ENCODE results near the gene KRTAP1-4. TPM values are rescaled to one million over a fixed set of nuclear protein-coding genes. Genes with fewer than 3 reads are reported as not detected.
"Not testable (repeated sequence)": the region's sequence is repeated elsewhere in the genome, so short reads cannot be mapped to it uniquely, and the experiment has no call there.

KRTAP1-4 gene
- total and polyA plus RNA-seq, 7 donors, result not detected

GRCh38 chr17:41063449-41063848, 33.5 kb upstream of the KRTAP1-4 start:
- H3K9me3 ChIP-seq, result no peaks in the 10 kb centered on the region
- intact Hi-C loops (cut with DNase I), result no loop called here

GRCh38 chr17:41061964-41062363, 32.0 kb upstream of the KRTAP1-4 start:
- H3K27me3 ChIP-seq, result no peaks in the 10 kb centered on the region
- no peak overlapping the region for H3K4me3 ChIP-seq
- peaks cover 0 to 21% (median 9%) of the 10 kb centered on the region in 4 donors for H3K4me1 ChIP-seq
- no peak overlapping the region for H3K27ac ChIP-seq
- intact Hi-C loops (cut with DNase I), result no loop called here
- no peaks in the 10 kb centered on the region for H3K9me3 ChIP-seq
- 63 to 76% methylated on average over 1 of the region's 1 CpG for WGBS, 2 donors
- H3K36me3 ChIP-seq, result no peaks in the 10 kb centered on the region
- no peak for TF ChIP-seq EP300 (IDR thresholded peaks at IDR 0.05)
- TF ChIP-seq CTCF (IDR thresholded peaks at IDR 0.05), result no peak
- TF ChIP-seq POLR2AphosphoS5 (IDR thresholded peaks at IDR 0.05), result no peak
- TF ChIP-seq POLR2A (IDR thresholded peaks at IDR 0.05), result no peak
- no peak for DNase-seq

More at GRCh38 chr17:41063449-41063848, 33.5 kb upstream of the KRTAP1-4 start:
- no peaks in the 10 kb centered on the region for H3K36me3 ChIP-seq
- DNase-seq, result no peak
- TF ChIP-seq EP300 (IDR thresholded peaks at IDR 0.05) (no peak), POLR2AphosphoS5 (IDR thresholded peaks at IDR 0.05) (no peak), CTCF (IDR thresholded peaks at IDR 0.05) (no peak), POLR2A (IDR thresholded peaks at IDR 0.05) (no peak)
- H3K27ac ChIP-seq, result no peak overlapping the region
- H3K4me3 ChIP-seq, result no peak overlapping the region
- WGBS, 2 donors, result 61 to 72% methylated on average over 4 of the region's 4 CpGs
- peaks cover 0 to 21% (median 9%) of the 10 kb centered on the region in 4 donors for H3K4me1 ChIP-seq
- H3K27me3 ChIP-seq, result no peaks in the 10 kb centered on the region

- WGBS, 2 donors, result 69 to 70% methylated on average over 6 of the region's 6 CpGs
- TF ChIP-seq CTCF (IDR thresholded peaks at IDR 0.05) (no peak), EP300 (IDR thresholded peaks at IDR 0.05) (no peak), POLR2AphosphoS5 (IDR thresholded peaks at IDR 0.05) (no peak), POLR2A (IDR thresholded peaks at IDR 0.05) (no peak)
- no peaks in the 10 kb centered on the region for H3K27me3 ChIP-seq
- H3K4me1 ChIP-seq, result peaks cover 0 to 21% (median 9%) of the 10 kb centered on the region in 4 donors
- no peak for DNase-seq
- H3K36me3 ChIP-seq, result no peaks in the 10 kb centered on the region
- no peak within 1 kb of the TSS for H3K27ac ChIP-seq
- intact Hi-C loops (cut with DNase I), result no loop called here
- no peaks in the 10 kb centered on the region for H3K9me3 ChIP-seq
- no peak within 1 kb of the TSS for H3K4me3 ChIP-seq
Measured at GRCh38 chr17:41060052-41060604, 30.1 kb upstream of the KRTAP1-4 start, which contains the start of gene KRTAP2-3. Gene KRTAP2-3, minus strand, starts transcription at chr17:41060114. Its CDS starts 64 bp downstream, at chr17:41060050.

GRCh38 chr17:41059276-41060051, 29.5 kb upstream of the KRTAP1-4 start:
- WGBS, 2 donors, result 39 to 53% methylated on average over 13 to 14 of the region's 31 CpGs
- H3K27ac ChIP-seq; H3K4me3 ChIP-seq; DNase-seq; H3K36me3 ChIP-seq; intact Hi-C loops (cut with DNase I); H3K27me3 ChIP-seq; H3K9me3 ChIP-seq: not testable (repeated sequence)
- peaks cover 0 to 21% (median 9%) of the 10 kb centered on the region in 4 donors for H3K4me1 ChIP-seq

- Histone ChIP-seq H3K4me3 (no peak overlapping the region), H3K4me1 (peaks cover 0 to 21% (median 9%) of the 10 kb centered on the region in 4 donors), H3K27ac (no peak overlapping the region), H3K27me3 (no peaks in the 10 kb centered on the region), H3K36me3 (no peaks in the 10 kb centered on the region), H3K9me3 (no peaks in the 10 kb centered on the region)
- no peak for TF ChIP-seq POLR2AphosphoS5 (IDR thresholded peaks at IDR 0.05)
- TF ChIP-seq CTCF (IDR thresholded peaks at IDR 0.05), result no peak
- TF ChIP-seq EP300 (IDR thresholded peaks at IDR 0.05), result no peak
- no peak for TF ChIP-seq POLR2A (IDR thresholded peaks at IDR 0.05)
- intact Hi-C loops (cut with DNase I), result no loop called here
- no peak for DNase-seq
- 70 to 85% methylated on average over 5 of the region's 5 CpGs for WGBS, 2 donors
Measured at GRCh38 chr17:41058741-41059140, 28.7 kb upstream of the KRTAP1-4 start.

All from sigmoid colon (tissue), 7 donors.